Activated T-helper 2 cell treated with anti-CD3 and anti-CD28 coated beads, Interferon-gamma antibody, Interleukin-2, Interleukin-4, amounts not matched to agents 10 μg/mL and 5 μg/mL and 100 μg/mL, durations not matched to agents 14 hours and 24 hours and 36 hours (primary cell): ENCODE data around the gene DDX10. TPM values are rescaled to one million over a fixed set of nuclear protein-coding genes. Genes with fewer than 3 reads are reported as not detected.
"Not testable (repeated sequence)": the region's sequence is repeated elsewhere in the genome, so short reads cannot be mapped to it uniquely, and the experiment has no call there.

Experiments
- DNase-seq: peaks from one replicate; pipeline ENCODE4 v3.0.0; 2021; ENCODE audit warnings: low spot score
- H3K27ac Mint-ChIP-seq: one replicate; pipeline ENCODE4 v1.8.0; 2021; ENCODE audit warnings: mixed read lengths
- H3K27me3 Mint-ChIP-seq: one replicate; pipeline ENCODE4 v1.8.0; 2021; ENCODE audit warnings: low read depth, mixed read lengths
- H3K36me3 Mint-ChIP-seq: one replicate; pipeline ENCODE4 v1.8.0; 2021; ENCODE audit warnings: low read depth, mixed read lengths
- H3K4me1 Mint-ChIP-seq: one replicate; pipeline ENCODE4 v1.8.0; 2021; ENCODE audit warnings: low read depth, mixed read lengths
- H3K4me3 Mint-ChIP-seq: one replicate; pipeline ENCODE4 v1.8.0; 2021; ENCODE audit warnings: low read depth, mild to moderate bottlenecking, moderate library complexity, mixed read lengths
- H3K9me3 Mint-ChIP-seq: one replicate; pipeline ENCODE4 v1.8.0; 2021; ENCODE audit warnings: mixed read lengths
- intact Hi-C: fragments of 100-400 bp; cut with micrococcal nuclease; formaldehyde crosslinking; loops from one replicate; pipeline ENCODE4 v1.15.1; 2023
- total RNA-seq: library from RNA; stranded (reverse); gene quantifications from 2 replicates; pipeline ENCODE4 v1.2.3, GENCODE V29; 2022

Gene DDX10
- total RNA-seq, 1 donor from 2014 or later: 57.8 TPM

- Mint-ChIP-seq H3K9me3 (no peaks in the 10 kb centered on the region), H3K4me3 (no peak overlapping the region), H3K36me3 (peaks cover 2% of the 10 kb centered on the region), H3K27ac (no peak overlapping the region), H3K27me3 (no peaks in the 10 kb centered on the region), H3K4me1 (peaks cover 13% of the 10 kb centered on the region)
- intact Hi-C loops: no loop called here
- DNase-seq: no peak
Observed at GRCh38 chr11:108758458-108758857, 93.6 kb downstream of the DDX10 start.

DNA sequence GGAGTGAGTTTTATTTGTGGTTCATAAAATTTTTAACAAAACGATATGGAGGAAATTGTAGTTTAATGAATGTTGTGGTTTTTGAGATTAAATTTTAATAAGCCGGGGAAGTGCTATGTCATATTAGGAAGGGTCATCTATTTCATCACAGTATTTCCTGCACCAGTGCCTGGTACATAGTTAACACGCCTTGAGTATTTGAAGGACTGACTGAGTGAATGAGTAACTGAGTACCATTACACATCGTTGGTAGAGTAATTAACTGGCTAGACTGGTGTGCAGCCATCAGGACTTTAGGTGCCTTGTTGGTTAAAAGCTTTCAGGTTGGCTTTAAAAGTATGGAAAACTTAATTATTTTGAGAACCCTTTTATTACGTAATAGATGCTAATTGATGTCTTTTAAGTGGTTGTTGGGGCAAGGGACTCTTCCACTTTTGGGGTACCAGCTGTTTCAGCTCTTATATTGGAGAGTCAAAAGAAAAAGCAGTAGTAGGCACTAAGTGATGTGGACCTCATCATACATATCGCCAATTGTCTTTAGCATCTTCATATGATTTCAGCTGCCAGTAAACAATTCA, 101.8 kb downstream of the DDX10 start:
- no peaks in the 10 kb centered on the region for H3K27me3 Mint-ChIP-seq
- H3K9me3 Mint-ChIP-seq: no peaks in the 10 kb centered on the region
- no peak for DNase-seq
- peaks cover 6% of the 10 kb centered on the region for H3K36me3 Mint-ChIP-seq
- no peak overlapping the region for H3K4me3 Mint-ChIP-seq
- no peaks in the 10 kb centered on the region for H3K4me1 Mint-ChIP-seq
- intact Hi-C loops: no loop called here
- H3K27ac Mint-ChIP-seq: no peak overlapping the region

DNA sequence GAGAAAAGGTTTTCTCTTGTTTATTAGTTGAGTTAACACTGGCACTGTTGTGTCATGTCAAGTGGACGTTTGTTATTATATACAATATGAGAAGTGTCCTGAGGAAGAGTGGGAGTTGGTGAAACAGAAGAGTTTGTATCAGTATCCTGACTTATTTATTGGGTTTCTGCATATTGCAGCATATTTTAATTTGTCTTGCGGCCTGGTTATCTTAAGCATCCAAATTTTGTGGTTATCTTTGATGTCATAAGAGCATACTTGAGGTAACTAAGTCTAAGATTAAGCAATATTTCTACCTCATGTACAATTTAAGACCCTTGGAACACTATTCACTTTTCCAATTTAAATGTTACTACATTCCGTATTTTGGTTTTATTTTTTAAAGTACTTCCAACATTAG, 103.5 kb downstream of the DDX10 start:
- Mint-ChIP-seq H3K9me3 (no peaks in the 10 kb centered on the region), H3K27ac (no peak overlapping the region), H3K36me3 (peaks cover 6% of the 10 kb centered on the region), H3K4me3 (no peak overlapping the region), H3K27me3 (no peaks in the 10 kb centered on the region), H3K4me1 (no peaks in the 10 kb centered on the region)
- no peak for DNase-seq
- intact Hi-C loops: no loop called here

GRCh38 chr11:108768964-108769363, 104.1 kb downstream of the DDX10 start:
- H3K36me3 Mint-ChIP-seq: peaks cover 6% of the 10 kb centered on the region

DNA sequence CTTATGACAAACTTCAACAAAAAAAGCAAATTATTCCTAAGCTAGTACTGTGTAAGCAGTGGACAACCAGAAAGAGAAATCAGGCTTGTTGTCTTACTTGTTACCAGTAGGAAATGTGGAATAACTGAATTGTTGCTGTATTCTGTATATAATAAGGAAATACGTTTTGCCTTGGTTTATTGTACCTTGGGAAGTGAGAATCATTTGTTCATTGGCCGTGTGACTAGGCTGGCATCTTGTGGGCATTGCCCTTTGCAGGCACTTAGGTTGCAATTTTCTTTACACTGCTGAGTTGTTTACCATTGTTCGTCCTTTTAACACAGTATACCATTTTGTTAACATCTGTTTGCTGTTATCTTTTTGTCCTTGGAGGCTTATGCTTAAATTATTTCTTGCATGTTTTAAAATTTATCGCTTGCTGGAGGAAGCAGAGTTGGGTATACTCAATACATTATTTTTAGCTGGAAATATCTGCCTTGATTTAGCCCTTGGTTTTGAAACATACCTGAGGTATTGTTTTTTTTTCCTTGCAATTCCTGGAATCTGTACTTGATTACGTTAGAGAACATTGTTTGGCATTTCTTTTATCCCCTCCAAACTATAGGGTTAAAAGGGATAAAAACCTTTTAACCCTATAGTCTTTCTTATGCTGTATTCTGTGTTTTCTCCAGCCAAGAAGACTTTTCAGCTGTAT, 109.3 kb downstream of the DDX10 start:
- Mint-ChIP-seq H3K27ac (no peak overlapping the region), H3K36me3 (peaks cover 18% of the 10 kb centered on the region), H3K4me3 (no peak overlapping the region), H3K9me3 (peaks cover 11% of the 10 kb centered on the region), H3K27me3 (no peaks in the 10 kb centered on the region), H3K4me1 (no peaks in the 10 kb centered on the region)
- intact Hi-C loops: no loop called here
- DNase-seq: no peak

More at GRCh38 chr11:108768964-108769363, 104.1 kb downstream of the DDX10 start:
- no peak for DNase-seq
- H3K27ac Mint-ChIP-seq: no peak overlapping the region
- no peaks in the 10 kb centered on the region for H3K4me1 Mint-ChIP-seq
- H3K27me3 Mint-ChIP-seq: no peaks in the 10 kb centered on the region
- intact Hi-C loops: no loop called here
- no peak overlapping the region for H3K4me3 Mint-ChIP-seq
- H3K9me3 Mint-ChIP-seq: no peaks in the 10 kb centered on the region

DNA sequence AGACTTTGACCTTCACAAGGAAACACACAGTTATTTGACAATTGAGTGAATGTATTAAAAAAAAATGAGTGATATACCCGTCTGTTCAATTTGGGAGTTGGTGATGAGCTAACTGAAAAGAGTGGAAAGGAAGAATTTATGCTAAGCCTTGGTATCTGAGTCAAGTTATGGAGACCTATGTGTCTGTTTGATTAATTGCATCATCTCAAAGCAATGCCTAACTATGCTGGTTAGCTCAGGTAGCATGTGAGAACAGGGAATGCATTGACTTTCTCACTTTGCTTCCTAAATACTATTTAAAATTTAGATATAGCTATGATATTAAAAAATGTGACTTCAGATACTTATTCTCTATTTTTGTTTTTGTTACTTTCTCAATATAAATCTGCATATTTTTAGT, 110.5 kb downstream of the DDX10 start:
- Mint-ChIP-seq H3K36me3 (peaks cover 17% of the 10 kb centered on the region), H3K4me3 (no peak overlapping the region), H3K4me1 (no peaks in the 10 kb centered on the region), H3K27me3 (no peaks in the 10 kb centered on the region), H3K9me3 (peaks cover 11% of the 10 kb centered on the region), H3K27ac (no peak overlapping the region)
- intact Hi-C loops: no loop called here
- DNase-seq: no peak

GRCh38 chr11:108779147-108779546, 114.3 kb downstream of the DDX10 start:
- intact Hi-C loops, H3K27ac Mint-ChIP-seq, H3K4me3 Mint-ChIP-seq, DNase-seq, H3K27me3 Mint-ChIP-seq: not testable (repeated sequence)
- peaks cover 11% of the 10 kb centered on the region for H3K4me1 Mint-ChIP-seq
- peaks cover 11% of the 10 kb centered on the region for H3K9me3 Mint-ChIP-seq
- peaks cover 17% of the 10 kb centered on the region for H3K36me3 Mint-ChIP-seq

DNA sequence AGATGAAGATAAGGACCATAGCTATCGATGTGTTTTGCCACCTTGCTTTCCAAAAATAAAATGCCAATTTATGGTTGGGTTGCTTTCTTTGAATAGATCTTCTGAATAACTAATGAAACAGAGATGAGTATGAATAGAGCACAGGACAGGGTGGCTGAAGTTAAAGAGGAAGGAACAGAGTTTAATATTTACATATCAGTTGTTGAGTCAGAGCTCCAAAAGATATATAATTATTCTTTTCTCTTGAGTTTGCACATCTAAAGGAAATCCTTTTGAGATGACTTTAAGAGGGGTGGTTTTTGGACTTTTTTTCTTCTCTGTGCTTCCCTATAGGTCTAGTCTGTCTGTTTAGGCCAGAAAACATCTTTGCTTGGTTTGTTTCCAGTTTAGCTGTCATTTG, 115.2 kb downstream of the DDX10 start:
- no peak for DNase-seq
- Mint-ChIP-seq H3K4me3 (no peak overlapping the region), H3K27ac (no peak overlapping the region), H3K4me1 (peaks cover 15% of the 10 kb centered on the region), H3K36me3 (peaks cover 17% of the 10 kb centered on the region), H3K9me3 (peaks cover 11% of the 10 kb centered on the region), H3K27me3 (no peaks in the 10 kb centered on the region)
- intact Hi-C loops: no loop called here

DNA sequence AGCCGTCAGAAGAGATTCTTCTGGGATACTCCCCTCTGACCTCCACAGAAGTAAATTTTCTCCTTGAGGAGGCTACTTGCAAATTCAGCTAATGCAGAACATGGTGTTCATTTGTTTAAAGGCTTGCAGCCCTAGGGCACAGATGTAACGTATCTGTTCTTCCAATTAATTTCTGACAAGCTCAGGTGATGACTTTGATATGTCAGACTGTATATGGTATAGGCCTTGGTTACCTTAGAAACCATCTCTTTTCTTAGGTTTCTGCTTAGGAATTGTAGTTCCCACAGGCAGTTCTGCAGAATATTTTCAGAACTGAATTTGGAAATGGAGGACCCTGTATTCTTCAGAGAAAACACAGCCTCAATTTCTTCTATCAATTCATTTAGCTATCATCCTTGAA, 117.1 kb downstream of the DDX10 start:
- peaks cover 21% of the 10 kb centered on the region for H3K4me1 Mint-ChIP-seq
- intact Hi-C loops: no loop called here

GRCh38 chr11:108786281-108786990, 121.6 kb downstream of the DDX10 start:
- H3K27me3 Mint-ChIP-seq: no peaks in the 10 kb centered on the region
- no peak for DNase-seq
- no peak overlapping the region for H3K27ac Mint-ChIP-seq
- H3K36me3 Mint-ChIP-seq: peaks cover 2% of the 10 kb centered on the region
- H3K4me1 Mint-ChIP-seq: peaks cover 26% of the 10 kb centered on the region
- no peak overlapping the region for H3K4me3 Mint-ChIP-seq
- intact Hi-C loops: no loop called here
- H3K9me3 Mint-ChIP-seq: no peaks in the 10 kb centered on the region

More for the DNA sequence above, 117.1 kb downstream of the DDX10 start:
- DNase-seq: no peak
- Mint-ChIP-seq H3K4me3 (no peak overlapping the region), H3K27me3 (no peaks in the 10 kb centered on the region), H3K27ac (no peak overlapping the region), H3K9me3 (peaks cover 3% of the 10 kb centered on the region), H3K36me3 (peaks cover 13% of the 10 kb centered on the region)

DNA sequence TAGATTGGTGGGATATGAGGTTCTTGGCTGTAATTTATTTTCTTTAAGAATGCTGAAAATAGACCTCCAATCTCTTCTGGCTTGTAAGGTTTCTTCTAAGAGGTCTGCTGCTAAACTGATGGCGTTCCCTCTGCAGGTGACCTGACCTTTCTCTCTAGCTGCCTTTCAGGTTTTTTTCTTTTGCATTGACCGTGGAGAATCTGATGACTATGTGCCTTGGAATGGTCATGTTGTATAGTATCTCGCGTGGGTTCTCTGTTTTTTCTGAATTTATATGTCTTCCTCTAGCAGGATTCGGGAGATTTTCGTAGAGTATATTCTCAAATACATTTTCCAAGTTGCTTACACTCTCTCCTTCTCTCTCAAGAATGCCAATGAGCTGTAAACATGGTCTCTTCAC, 122.2 kb downstream of the DDX10 start:
- H3K36me3 Mint-ChIP-seq: peaks cover 2% of the 10 kb centered on the region
- H3K27me3 Mint-ChIP-seq: no peaks in the 10 kb centered on the region
- H3K4me3 Mint-ChIP-seq: no peak overlapping the region
- no peak for DNase-seq
- no peaks in the 10 kb centered on the region for H3K9me3 Mint-ChIP-seq
- peaks cover 26% of the 10 kb centered on the region for H3K4me1 Mint-ChIP-seq
- intact Hi-C loops: no loop called here
- H3K27ac Mint-ChIP-seq: no peak overlapping the region

GRCh38 chr11:108788565-108789199, 123.8 kb downstream of the DDX10 start:
- no peaks in the 10 kb centered on the region for H3K9me3 Mint-ChIP-seq
- no peak for DNase-seq
- intact Hi-C loops: no loop called here
- H3K36me3 Mint-ChIP-seq: peaks cover 2% of the 10 kb centered on the region
- H3K4me3 Mint-ChIP-seq: no peak overlapping the region
- no peaks in the 10 kb centered on the region for H3K27me3 Mint-ChIP-seq
- peaks cover 22% of the 10 kb centered on the region for H3K4me1 Mint-ChIP-seq
- H3K27ac Mint-ChIP-seq: no peak overlapping the region
